ENCODE data around the gene FGF12.

Gene FGF12

GRCh38 chr3:192246847-192247559 lies 480.3 kb downstream of the FGF12 start:
- no peaks in the 10 kb centered on the region for H3K9me3 ChIP-seq (ENCODE audit: control insufficient read depth in 1 of 2, low read length in 2 of 2)
- no peaks in the 10 kb centered on the region for H3K4me1 ChIP-seq (ENCODE audit: control insufficient read depth in 1 of 2, insufficient read depth in 2 of 2, low read length in 2 of 2)
- no peaks in the 10 kb centered on the region for H3K27me3 ChIP-seq (ENCODE audit: low read depth, low read length)
- H3K4me3 ChIP-seq (ENCODE audit: low read depth in 1 of 2, low read length in 2 of 2): no peak overlapping the region
- H3K27ac ChIP-seq (ENCODE audit: low read length): no peak overlapping the region
- no peaks in the 10 kb centered on the region for H3K36me3 ChIP-seq (ENCODE audit: control insufficient read depth in 1 of 2, insufficient read depth in 2 of 2, low read length in 2 of 2)

- Histone ChIP-seq H3K4me3 (ENCODE audit: low read depth in 1 of 2, low read length in 2 of 2) (no peak overlapping the region), H3K9me3 (ENCODE audit: control insufficient read depth in 1 of 2, low read length in 2 of 2) (no peaks in the 10 kb centered on the region), H3K27ac (ENCODE audit: low read length) (no peak overlapping the region), H3K36me3 (ENCODE audit: control insufficient read depth in 1 of 2, insufficient read depth in 2 of 2, low read length in 2 of 2) (no peaks in the 10 kb centered on the region), H3K27me3 (ENCODE audit: low read depth, low read length) (no peaks in the 10 kb centered on the region), H3K4me1 (ENCODE audit: control insufficient read depth in 1 of 2, insufficient read depth in 2 of 2, low read length in 2 of 2) (no peaks in the 10 kb centered on the region)
Observed at GRCh38 chr3:192244591-192244990, 482.8 kb downstream of the FGF12 start.

GRCh38 chr3:192239956-192240355 lies 487.4 kb downstream of the FGF12 start:
- H3K4me1 ChIP-seq (ENCODE audit: control insufficient read depth in 1 of 2, insufficient read depth in 2 of 2, low read length in 2 of 2): no peaks in the 10 kb centered on the region
- H3K27ac ChIP-seq (ENCODE audit: low read length): no peak overlapping the region
- no peaks in the 10 kb centered on the region for H3K9me3 ChIP-seq (ENCODE audit: control insufficient read depth in 1 of 2, low read length in 2 of 2)
- no peaks in the 10 kb centered on the region for H3K27me3 ChIP-seq (ENCODE audit: low read depth, low read length)
- H3K4me3 ChIP-seq (ENCODE audit: low read depth in 1 of 2, low read length in 2 of 2): no peak overlapping the region
- H3K36me3 ChIP-seq (ENCODE audit: control insufficient read depth in 1 of 2, insufficient read depth in 2 of 2, low read length in 2 of 2): no peaks in the 10 kb centered on the region

GRCh38 chr3:192237992-192238608 lies 489.2 kb downstream of the FGF12 start:
- H3K4me1 ChIP-seq (ENCODE audit: control insufficient read depth in 1 of 2, insufficient read depth in 2 of 2, low read length in 2 of 2): no peaks in the 10 kb centered on the region

GRCh38 chr3:192229866-192230265 lies 497.5 kb downstream of the FGF12 start:
- H3K27ac ChIP-seq (ENCODE audit: low read length): no peak overlapping the region
- no peaks in the 10 kb centered on the region for H3K9me3 ChIP-seq (ENCODE audit: control insufficient read depth in 1 of 2, low read length in 2 of 2)
- H3K4me3 ChIP-seq (ENCODE audit: low read depth in 1 of 2, low read length in 2 of 2): no peak overlapping the region
- H3K4me1 ChIP-seq (ENCODE audit: control insufficient read depth in 1 of 2, insufficient read depth in 2 of 2, low read length in 2 of 2): no peaks in the 10 kb centered on the region
- H3K36me3 ChIP-seq (ENCODE audit: control insufficient read depth in 1 of 2, insufficient read depth in 2 of 2, low read length in 2 of 2): no peaks in the 10 kb centered on the region
- H3K27me3 ChIP-seq (ENCODE audit: low read depth, low read length): no peaks in the 10 kb centered on the region

More at GRCh38 chr3:192237992-192238608, 489.2 kb downstream of the FGF12 start:
- no peaks in the 10 kb centered on the region for H3K27me3 ChIP-seq (ENCODE audit: low read depth, low read length)
- no peak overlapping the region for H3K27ac ChIP-seq (ENCODE audit: low read length)
- H3K36me3 ChIP-seq (ENCODE audit: control insufficient read depth in 1 of 2, insufficient read depth in 2 of 2, low read length in 2 of 2): no peaks in the 10 kb centered on the region
- no peak overlapping the region for H3K4me3 ChIP-seq (ENCODE audit: low read depth in 1 of 2, low read length in 2 of 2)
- no peaks in the 10 kb centered on the region for H3K9me3 ChIP-seq (ENCODE audit: control insufficient read depth in 1 of 2, low read length in 2 of 2)

- H3K9me3 ChIP-seq (ENCODE audit: control insufficient read depth in 1 of 2, low read length in 2 of 2): no peaks in the 10 kb centered on the region
- no peaks in the 10 kb centered on the region for H3K27me3 ChIP-seq (ENCODE audit: low read depth, low read length)
- H3K4me1 ChIP-seq (ENCODE audit: control insufficient read depth in 1 of 2, insufficient read depth in 2 of 2, low read length in 2 of 2): no peaks in the 10 kb centered on the region
- H3K36me3 ChIP-seq (ENCODE audit: control insufficient read depth in 1 of 2, insufficient read depth in 2 of 2, low read length in 2 of 2): no peaks in the 10 kb centered on the region
- no peak overlapping the region for H3K27ac ChIP-seq (ENCODE audit: low read length)
- no peak overlapping the region for H3K4me3 ChIP-seq (ENCODE audit: low read depth in 1 of 2, low read length in 2 of 2)
Observed at GRCh38 chr3:192224634-192225155, 502.6 kb downstream of the FGF12 start.

- Histone ChIP-seq H3K4me1 (ENCODE audit: control insufficient read depth in 1 of 2, insufficient read depth in 2 of 2, low read length in 2 of 2) (no peaks in the 10 kb centered on the region), H3K27ac (ENCODE audit: low read length) (no peak overlapping the region), H3K9me3 (ENCODE audit: control insufficient read depth in 1 of 2, low read length in 2 of 2) (no peaks in the 10 kb centered on the region), H3K4me3 (ENCODE audit: low read depth in 1 of 2, low read length in 2 of 2) (no peak overlapping the region), H3K36me3 (ENCODE audit: control insufficient read depth in 1 of 2, insufficient read depth in 2 of 2, low read length in 2 of 2) (no peaks in the 10 kb centered on the region), H3K27me3 (ENCODE audit: low read depth, low read length) (no peaks in the 10 kb centered on the region)
Observed at GRCh38 chr3:192223815-192224214, 503.5 kb downstream of the FGF12 start.

GRCh38 chr3:192220915-192221314 lies 506.4 kb downstream of the FGF12 start:
- H3K36me3 ChIP-seq (ENCODE audit: control insufficient read depth in 1 of 2, insufficient read depth in 2 of 2, low read length in 2 of 2): no peaks in the 10 kb centered on the region
- H3K9me3 ChIP-seq (ENCODE audit: control insufficient read depth in 1 of 2, low read length in 2 of 2): no peaks in the 10 kb centered on the region
- no peaks in the 10 kb centered on the region for H3K4me1 ChIP-seq (ENCODE audit: control insufficient read depth in 1 of 2, insufficient read depth in 2 of 2, low read length in 2 of 2)
- H3K27me3 ChIP-seq (ENCODE audit: low read depth, low read length): no peaks in the 10 kb centered on the region
- H3K27ac ChIP-seq (ENCODE audit: low read length): no peak overlapping the region
- no peak overlapping the region for H3K4me3 ChIP-seq (ENCODE audit: low read depth in 1 of 2, low read length in 2 of 2)

- H3K9me3 ChIP-seq (ENCODE audit: control insufficient read depth in 1 of 2, low read length in 2 of 2): no peaks in the 10 kb centered on the region
- H3K27ac ChIP-seq (ENCODE audit: low read length): no peak overlapping the region
- no peaks in the 10 kb centered on the region for H3K27me3 ChIP-seq (ENCODE audit: low read depth, low read length)
- no peaks in the 10 kb centered on the region for H3K4me1 ChIP-seq (ENCODE audit: control insufficient read depth in 1 of 2, insufficient read depth in 2 of 2, low read length in 2 of 2)
- no peak overlapping the region for H3K4me3 ChIP-seq (ENCODE audit: low read depth in 1 of 2, low read length in 2 of 2)
- H3K36me3 ChIP-seq (ENCODE audit: control insufficient read depth in 1 of 2, insufficient read depth in 2 of 2, low read length in 2 of 2): no peaks in the 10 kb centered on the region
Observed at GRCh38 chr3:192219926-192220325, 507.4 kb downstream of the FGF12 start.

GRCh38 chr3:192216067-192216466 lies 511.3 kb downstream of the FGF12 start:
- Histone ChIP-seq H3K9me3 (ENCODE audit: control insufficient read depth in 1 of 2, low read length in 2 of 2) (no peaks in the 10 kb centered on the region), H3K4me1 (ENCODE audit: control insufficient read depth in 1 of 2, insufficient read depth in 2 of 2, low read length in 2 of 2) (no peaks in the 10 kb centered on the region), H3K36me3 (ENCODE audit: control insufficient read depth in 1 of 2, insufficient read depth in 2 of 2, low read length in 2 of 2) (no peaks in the 10 kb centered on the region), H3K4me3 (ENCODE audit: low read depth in 1 of 2, low read length in 2 of 2) (no peak overlapping the region), H3K27me3 (ENCODE audit: low read depth, low read length) (no peaks in the 10 kb centered on the region), H3K27ac (ENCODE audit: low read length) (no peak overlapping the region)

GRCh38 chr3:192212979-192213378 lies 514.4 kb downstream of the FGF12 start:
- H3K27me3 ChIP-seq (ENCODE audit: low read depth, low read length): no peaks in the 10 kb centered on the region
- no peak overlapping the region for H3K4me3 ChIP-seq (ENCODE audit: low read depth in 1 of 2, low read length in 2 of 2)
- H3K9me3 ChIP-seq (ENCODE audit: control insufficient read depth in 1 of 2, low read length in 2 of 2): no peaks in the 10 kb centered on the region
- no peaks in the 10 kb centered on the region for H3K36me3 ChIP-seq (ENCODE audit: control insufficient read depth in 1 of 2, insufficient read depth in 2 of 2, low read length in 2 of 2)
- peaks cover 0 to 2% of the 10 kb centered on the region in 2 donors for H3K4me1 ChIP-seq (ENCODE audit: control insufficient read depth in 1 of 2, insufficient read depth in 2 of 2, low read length in 2 of 2)
- no peak overlapping the region for H3K27ac ChIP-seq (ENCODE audit: low read length)

Measured in muscle layer of duodenum (tissue), 2 donors.